Kidney (tissue), 14 donors: ENCODE measurements around the gene SH3BP4. TPM values are rescaled to one million over a fixed set of nuclear protein-coding genes. Genes with fewer than 3 reads are reported as not detected.
A peak's percentile ranks its signal among the peaks of the same experiment; 100 is the strongest.

Source experiments
- DNase-seq, 5 donors: peaks; one replicate each; pipeline ENCODE4 v3.0.0-alpha.2; 2013 to 2020
- FAIRE-seq: peaks from 2 replicates; lab custom pipeline; 2012; peaks lifted over from hg19 to GRCh38; lab: Jason Lieb, UNC
- H3K27ac ChIP-seq, 2 donors: one replicate each; pipeline ENCODE4 v1.7.0; 2013; ENCODE audit warnings: low read depth in 2 of 2, low read length in 2 of 2, inconsistent platforms in 1 of 2
- H3K27me3 ChIP-seq: one replicate; pipeline ENCODE4 v1.7.1; 2013; ENCODE audit warnings: low read length, inconsistent platforms; ENCODE audit not compliant: control insufficient read depth, insufficient read depth
- H3K36me3 ChIP-seq, 3 donors: one replicate each; pipeline versions ENCODE4 v1.7.0 to v1.7.1; 2013; ENCODE audit warnings: low read length in 3 of 3, control low read depth in 1 of 3, inconsistent platforms in 1 of 3; ENCODE audit not compliant: insufficient read depth in 3 of 3, control insufficient read depth in 2 of 3
- H3K4me1 ChIP-seq, 3 donors: one replicate each; pipeline versions ENCODE4 v1.7.0 to v1.7.1; 2013; ENCODE audit warnings: low read length in 3 of 3, inconsistent platforms in 1 of 3, low read depth in 1 of 3; ENCODE audit not compliant: control insufficient read depth in 2 of 3, insufficient read depth in 2 of 3
- H3K4me3 ChIP-seq, 3 donors: one replicate each; pipeline versions ENCODE4 v1.7.0 to v1.8.1; 2013; ENCODE audit warnings: low read length in 3 of 3, control low read depth in 1 of 3, inconsistent platforms in 1 of 3
- H3K9ac ChIP-seq, 3 donors: one replicate each; pipeline versions ENCODE4 v1.7.0 to v1.7.1; 2013; ENCODE audit warnings: low read length in 3 of 3, control low read depth in 1 of 3, inconsistent platforms in 1 of 3
- H3K9me3 ChIP-seq, 3 donors: one replicate each; pipeline versions ENCODE4 v1.7.0 to v1.7.1; 2013; ENCODE audit warnings: low read length in 3 of 3, control low read depth in 1 of 3, inconsistent platforms in 1 of 3; ENCODE audit not compliant: control insufficient read depth in 2 of 3, insufficient read depth in 1 of 3
- CTCF ChIP-seq: IDR thresholded peaks from 3 replicates; pipeline ENCODE4 v1.5.1; 2012; ENCODE audit warnings: mild to moderate bottlenecking, moderate library complexity, borderline replicate concordance; ENCODE audit not compliant: insufficient read depth; ENCODE audit errors: extremely low read depth
- intact Hi-C: fragments of 100-400 bp; cut with DNase I; formaldehyde crosslinking; loops from one replicate; pipeline ENCODE4 v1.11.1; 2022
- polyA plus RNA-seq: library from polyadenylated mRNA; stranded (reverse); fragments of 350-450 nt; fragmentation: Illumina TruSeq; extraction: RNeasy Lipid Tissue Mini Kit (QIAGEN cat#74804); gene quantifications from one replicate; pipeline ENCODE4 v1.2.3, GENCODE V29; 2014; ENCODE audit warnings: low read depth, low replicate concordance; ENCODE audit not compliant: insufficient read depth
- total RNA-seq: library from RNA; stranded (reverse); fragmentation: NEBNext Ultra II Directional; extraction: Animal tissue kit (Norgen Biotek cat#: 25700); gene quantifications from one replicate; pipeline ENCODE4 v1.2.1, GENCODE V29; 2021
- donor health status: control.
- donor health status: control.
- donor health status: control.
- donor health status: control.
- donor health status: control.
- donor health status: DM: yes; HTN: yes; CAD: no.
- donor health status: Normal renal cell carcinoma (clear cell type).

Gene SH3BP4
- total and polyA plus RNA-seq, 2 donors from 2014 or later: 20.0 to 52.9 TPM

GRCh38 chr2:235054475-235054874, 102.7 kb downstream of the SH3BP4 start:
- FAIRE-seq: no peak
- H3K4me1 ChIP-seq: peaks cover 0 to 18% (median 11%) of the 10 kb centered on the region in 3 donors
- no peaks in the 10 kb centered on the region for H3K27me3 ChIP-seq
- H3K36me3 ChIP-seq: peaks cover 0 to 20% (median 15%) of the 10 kb centered on the region in 3 donors
- no peaks in the 10 kb centered on the region for H3K9me3 ChIP-seq
- H3K27ac ChIP-seq: no peak overlapping the region
- no peak overlapping the region for H3K9ac ChIP-seq
- intact Hi-C loops: no loop called here
- DNase-seq: peak in 1 of 5 donors; percentile 3
- no peak overlapping the region for H3K4me3 ChIP-seq
- no peak for TF ChIP-seq CTCF

GRCh38 chr2:235054919-235055318, 103.1 kb downstream of the SH3BP4 start:
- TF ChIP-seq CTCF: no peak
- intact Hi-C loops: no loop called here
- H3K9me3 ChIP-seq: no peaks in the 10 kb centered on the region
- H3K9ac ChIP-seq: no peak overlapping the region
- no peak overlapping the region for H3K4me3 ChIP-seq
- H3K27ac ChIP-seq: no peak overlapping the region
- no peak for DNase-seq
- no peaks in the 10 kb centered on the region for H3K27me3 ChIP-seq
- peaks cover 0 to 20% (median 15%) of the 10 kb centered on the region in 3 donors for H3K36me3 ChIP-seq
- peaks cover 0 to 18% (median 11%) of the 10 kb centered on the region in 3 donors for H3K4me1 ChIP-seq
- no peak for FAIRE-seq

- H3K9ac ChIP-seq: no peak overlapping the region
- peaks cover 0 to 20% (median 15%) of the 10 kb centered on the region in 3 donors for H3K36me3 ChIP-seq
- no peak overlapping the region for H3K4me3 ChIP-seq
- peaks cover 0 to 11% (median 7%) of the 10 kb centered on the region in 3 donors for H3K4me1 ChIP-seq
- H3K27me3 ChIP-seq: no peaks in the 10 kb centered on the region
- peak in 1 of 5 donors; percentile 16 for DNase-seq
- no peak overlapping the region for H3K27ac ChIP-seq
- no peaks in the 10 kb centered on the region for H3K9me3 ChIP-seq
- no peak for FAIRE-seq
- intact Hi-C loops: no loop called here
- no peak for TF ChIP-seq CTCF
Observed at GRCh38 chr2:235055891-235056516, 104.2 kb downstream of the SH3BP4 start.
